Astrocyte of the spinal cord (primary cell): ENCODE results near the gene RBMS2.
A peak's percentile ranks its signal among the peaks of the same experiment; 100 is the strongest.
"Not testable (repeated sequence)": the region's sequence is repeated elsewhere in the genome, so short reads cannot be mapped to it uniquely, and the experiment has no call there.

Source experiments
- DNase-seq: peaks from one replicate; pipeline ENCODE4 v3.0.0; 2011; ENCODE audit warnings: low read depth, low spot score
- H3K4me3 ChIP-seq: 2 replicates; pipeline ENCODE4 v1.5.1; 2011; ENCODE audit warnings: low read depth, mild to moderate bottlenecking, low read length, moderate library complexity
- in situ Hi-C: cut with HindIII; loops from 2 replicates; pipeline ENCODE4 v1.10.0; 2017; ENCODE audit warnings: low sequenced_read_pairs
- TF ChIP-seq, protein P1 (sequence below): IDR thresholded peaks from 2 replicates; pipeline ENCODE4 v1.5.1; 2012; ENCODE audit warnings: low read depth, mild to moderate bottlenecking, low read length, inconsistent platforms

RBMS2 gene

DNA sequence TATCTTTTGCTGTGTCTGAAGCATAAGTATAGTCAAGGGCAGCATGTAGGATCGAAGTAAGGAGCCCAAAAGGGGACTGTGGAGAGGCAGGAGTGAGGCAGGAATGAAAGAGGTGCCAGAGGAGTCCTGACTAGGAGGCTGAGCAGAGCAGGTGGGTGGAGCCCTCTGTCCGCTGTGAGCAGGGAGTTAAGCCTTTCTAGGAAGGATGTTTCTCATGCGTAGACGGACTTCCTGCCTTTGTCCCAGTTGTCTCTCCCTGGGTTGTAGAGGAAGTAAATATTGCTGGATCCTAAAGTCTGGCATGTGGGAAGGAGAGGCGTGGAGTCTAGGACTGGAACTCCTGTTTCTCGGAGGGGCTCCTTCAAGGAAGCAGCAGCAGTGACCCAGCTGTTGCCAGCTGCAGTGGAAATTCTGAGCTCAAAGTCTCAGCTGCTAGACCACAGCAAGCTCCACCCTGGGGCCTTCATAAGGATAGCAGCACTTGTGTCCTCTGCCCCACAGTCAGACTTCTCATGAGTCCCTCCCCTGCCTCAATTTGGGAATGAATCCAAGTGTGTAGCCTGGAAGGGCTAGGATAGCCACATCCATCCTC, 44.0 kb downstream of the RBMS2 start:
- no peak overlapping the region for H3K4me3 ChIP-seq
- in situ Hi-C loops, result no loop called here
- TF ChIP-seq, protein P1, sequence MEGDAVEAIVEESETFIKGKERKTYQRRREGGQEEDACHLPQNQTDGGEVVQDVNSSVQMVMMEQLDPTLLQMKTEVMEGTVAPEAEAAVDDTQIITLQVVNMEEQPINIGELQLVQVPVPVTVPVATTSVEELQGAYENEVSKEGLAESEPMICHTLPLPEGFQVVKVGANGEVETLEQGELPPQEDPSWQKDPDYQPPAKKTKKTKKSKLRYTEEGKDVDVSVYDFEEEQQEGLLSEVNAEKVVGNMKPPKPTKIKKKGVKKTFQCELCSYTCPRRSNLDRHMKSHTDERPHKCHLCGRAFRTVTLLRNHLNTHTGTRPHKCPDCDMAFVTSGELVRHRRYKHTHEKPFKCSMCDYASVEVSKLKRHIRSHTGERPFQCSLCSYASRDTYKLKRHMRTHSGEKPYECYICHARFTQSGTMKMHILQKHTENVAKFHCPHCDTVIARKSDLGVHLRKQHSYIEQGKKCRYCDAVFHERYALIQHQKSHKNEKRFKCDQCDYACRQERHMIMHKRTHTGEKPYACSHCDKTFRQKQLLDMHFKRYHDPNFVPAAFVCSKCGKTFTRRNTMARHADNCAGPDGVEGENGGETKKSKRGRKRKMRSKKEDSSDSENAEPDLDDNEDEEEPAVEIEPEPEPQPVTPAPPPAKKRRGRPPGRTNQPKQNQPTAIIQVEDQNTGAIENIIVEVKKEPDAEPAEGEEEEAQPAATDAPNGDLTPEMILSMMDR, result no peak
- peak; percentile 81 for DNase-seq

DNA sequence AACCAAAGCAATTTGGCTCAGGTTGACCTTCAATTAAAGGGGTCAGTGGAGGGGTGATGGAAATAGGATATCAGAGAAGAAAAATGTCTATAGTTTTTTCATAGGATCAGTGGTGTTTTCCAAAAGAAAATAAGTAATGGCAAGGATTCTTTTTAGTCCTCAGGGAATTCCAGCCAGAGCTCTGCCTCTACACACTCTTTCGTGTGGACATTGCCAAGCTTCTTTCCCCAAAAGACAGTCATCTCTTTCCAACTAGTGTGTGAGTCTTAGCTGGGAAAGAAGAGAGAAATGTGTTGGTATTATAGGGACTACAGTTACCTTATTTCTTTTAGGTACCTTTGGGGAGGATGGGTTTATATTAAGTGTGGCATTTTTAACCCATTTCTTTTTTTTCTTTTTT, 46.5 kb downstream of the RBMS2 start:
- in situ Hi-C loops, result no loop called here
- H3K4me3 ChIP-seq, result no peak overlapping the region
- TF ChIP-seq, protein P1, result no peak
- DNase-seq, result no peak

DNA sequence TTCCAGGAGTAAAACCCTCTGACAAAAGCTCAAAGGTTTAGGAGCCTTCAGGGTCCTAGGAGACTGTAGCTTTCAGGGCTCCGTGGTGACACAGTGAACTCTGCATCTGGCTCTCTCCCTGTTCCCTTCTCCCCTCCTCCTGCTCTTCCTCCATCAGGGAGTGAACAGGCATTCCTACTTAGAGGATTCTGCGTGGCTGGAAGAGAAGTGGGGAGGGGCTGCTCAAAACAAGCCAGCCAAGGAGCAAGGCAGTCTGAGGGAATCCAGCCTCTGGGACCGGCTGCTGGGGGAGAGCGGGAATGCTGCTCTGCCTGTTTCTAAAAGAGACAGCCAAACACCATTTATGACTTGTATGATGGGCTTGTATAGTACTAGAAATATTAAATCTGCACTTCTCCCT, 49.5 kb downstream of the RBMS2 start:
- in situ Hi-C loops, result no loop called here
- H3K4me3 ChIP-seq, result no peak overlapping the region
- TF ChIP-seq, protein P1, result no peak
- no peak for DNase-seq

DNA sequence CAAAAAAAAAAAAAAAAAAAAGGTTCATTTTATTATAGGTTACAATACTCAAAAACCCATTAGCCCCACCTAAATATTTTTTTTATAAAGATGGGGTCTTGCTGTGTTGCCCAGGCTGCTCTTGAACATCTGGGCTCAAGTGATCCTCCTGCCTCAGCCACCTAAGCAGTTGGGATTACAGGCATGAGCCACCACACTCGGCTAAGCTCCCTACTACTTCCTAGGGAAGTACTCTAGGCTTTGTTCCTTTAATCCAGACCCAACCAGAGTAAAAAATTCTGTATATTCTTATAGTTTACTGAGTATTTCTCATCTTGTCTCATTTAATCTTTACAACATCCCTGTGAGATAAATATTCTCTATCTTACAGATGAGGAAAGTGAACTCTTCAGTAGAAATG, 50.7 kb downstream of the RBMS2 start:
- H3K4me3 ChIP-seq, result no peak overlapping the region
- TF ChIP-seq, protein P1, result no peak
- no peak for DNase-seq
- in situ Hi-C loops, result no loop called here

DNA sequence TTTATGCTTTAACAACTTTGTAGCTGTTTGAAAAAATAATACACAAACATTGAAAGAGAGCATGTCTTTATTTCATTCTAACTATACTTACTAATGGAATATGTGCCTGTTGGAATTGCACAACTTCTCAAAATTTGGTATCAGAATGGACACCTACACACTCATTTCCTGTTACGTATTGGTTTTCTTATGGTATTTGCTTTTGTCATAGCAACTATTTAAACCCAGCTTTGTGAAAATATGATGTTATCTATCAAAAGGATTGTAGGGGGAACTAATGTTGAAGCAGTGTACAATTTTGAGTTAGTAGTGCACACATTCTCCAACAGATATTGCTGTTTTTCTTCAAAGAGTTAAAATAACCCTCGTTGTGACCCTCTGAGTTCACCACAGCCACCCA, 52.6 kb downstream of the RBMS2 start:
- no peak overlapping the region for H3K4me3 ChIP-seq
- TF ChIP-seq, protein P1, result no peak
- no peak for DNase-seq
- in situ Hi-C loops, result no loop called here

DNA sequence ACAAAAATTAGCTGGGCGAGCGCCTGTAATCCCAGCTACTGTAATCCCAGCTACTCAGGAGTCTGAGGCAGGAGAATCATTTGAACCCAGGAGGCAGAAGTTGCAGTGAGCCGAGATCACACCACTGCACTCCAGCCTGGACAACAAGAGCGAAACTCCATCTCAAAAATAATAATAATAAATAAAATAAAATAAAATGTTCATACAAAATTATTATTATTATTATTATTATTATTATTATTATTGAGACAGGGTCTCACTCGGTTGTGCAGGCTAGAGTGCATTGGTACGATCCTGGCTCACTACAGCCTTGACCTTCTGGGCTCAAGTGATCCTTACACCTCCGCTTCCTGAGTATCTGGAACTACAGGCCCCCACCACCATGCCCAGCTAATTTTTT, 55.6 kb downstream of the RBMS2 start:
- H3K4me3 ChIP-seq, in situ Hi-C loops, DNase-seq: not testable (repeated sequence)

DNA sequence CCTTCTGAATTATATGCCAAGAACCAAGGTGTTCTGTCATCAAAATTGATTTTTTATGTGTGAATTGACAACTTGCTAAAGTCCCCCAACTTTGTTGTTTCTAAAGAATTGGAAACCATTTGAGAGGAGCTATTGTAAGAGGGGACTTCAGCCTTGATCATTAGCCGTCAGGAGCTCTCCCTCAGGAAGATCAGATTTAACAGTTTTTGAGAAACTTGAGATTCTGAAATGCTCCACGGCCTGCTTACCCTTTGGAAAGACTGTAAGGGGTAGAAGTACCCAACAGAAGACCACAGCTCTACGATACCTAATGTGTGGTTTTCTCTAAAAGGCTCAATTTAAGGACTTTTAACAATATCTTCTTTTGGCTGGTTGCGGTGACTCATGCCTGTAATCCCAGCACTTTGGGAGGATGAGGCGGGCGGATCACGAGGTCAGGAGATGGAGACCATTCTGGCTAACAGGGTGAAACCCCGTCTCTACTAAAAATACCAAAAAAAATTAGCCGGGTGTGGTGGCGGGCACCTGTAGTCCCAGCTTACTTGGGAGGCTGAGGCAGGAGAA, 57.4 kb downstream of the RBMS2 start:
- TF ChIP-seq, protein P1, result no peak
- no peak for DNase-seq
- in situ Hi-C loops, result no loop called here
- H3K4me3 ChIP-seq, result no peak overlapping the region
